OCI-LY3 (cell line): ENCODE data around the gene SERPINA1.

Experiments used
- H2AFZ ChIP-seq: fragments of 200-600, 300-600 bp; shearing (Covaris generic); 2 replicates; pipeline ENCODE4 v1.6.0; 2014; ENCODE audit warnings: antibody characterized with exemption, low read depth, low read length
- H3K27ac ChIP-seq: fragments of 200-600, 300-600 bp; sonication (generic); 2 replicates; pipeline ENCODE4 v1.5.1; 2014; ENCODE audit warnings: mild to moderate bottlenecking, low read length, moderate library complexity, mixed read lengths
- H3K27me3 ChIP-seq: fragments of 200-600, 300-600 bp; sonication (generic); 2 replicates; pipeline ENCODE4 v1.6.1; 2014; ENCODE audit warnings: low read depth, low read length, mixed read lengths
- H3K36me3 ChIP-seq: fragments of 200-600, 300-600 bp; sonication (generic); replicated peaks from 2 replicates; pipeline ENCODE3; 2014; ENCODE audit warnings: low read depth, low read length, mixed read lengths
- H3K4me1 ChIP-seq: fragments of 300-600, 200-600 bp; sonication (generic); 2 replicates; pipeline ENCODE4 v1.6.1; 2014; ENCODE audit warnings: low read length, mixed read lengths
- H3K4me2 ChIP-seq: fragments of 200-600, 300-600 bp; sonication (generic); 2 replicates; pipeline ENCODE4 v1.6.1; 2014; ENCODE audit warnings: low read length, mixed read lengths
- H3K4me3 ChIP-seq: fragments of 300-600, 200-600 bp; sonication (generic); 2 replicates; pipeline ENCODE4 v1.5.1; 2014; ENCODE audit warnings: antibody characterized with exemption, mild to moderate bottlenecking, low read length, moderate library complexity
- H3K79me2 ChIP-seq: fragments of 300-600, 200-600 bp; shearing (Covaris generic); 2 replicates; pipeline ENCODE4 v1.6.1; 2014; ENCODE audit warnings: mild to moderate bottlenecking, low read length, mixed read lengths
- H3K9ac ChIP-seq: fragments of 300-600, 200-600 bp; shearing (Covaris generic); 2 replicates; pipeline ENCODE4 v1.6.0; 2014; ENCODE audit warnings: mild to moderate bottlenecking, low read length, moderate library complexity
- H3K9me3 ChIP-seq: fragments of 200-600, 300-600 bp; shearing (Covaris generic); 2 replicates; pipeline ENCODE4 v1.6.1; 2014; ENCODE audit warnings: low read length, mixed read lengths; ENCODE audit not compliant: insufficient read depth
- H4K20me1 ChIP-seq: fragments of 200-600, 300-600 bp; sonication (generic); 2 replicates; pipeline ENCODE4 v1.6.1; 2016; ENCODE audit warnings: low read length, mixed read lengths; ENCODE audit not compliant: insufficient read depth
- EZH2phosphoT487 ChIP-seq: fragments of 200-600 bp; shearing (Covaris generic); IDR thresholded peaks from 2 replicates; pipeline ENCODE4 v1.6.1; 2018; ENCODE audit warnings: antibody characterized with exemption, mixed run types, low read depth
- TF ChIP-seq, protein P1 (sequence below): fragments of 200-600, 300-600 bp; sonication (generic); IDR thresholded peaks from 2 replicates; pipeline ENCODE4 v1.5.1; 2014; ENCODE audit warnings: antibody characterized with exemption, low read length, low read depth

SERPINA1 gene

DNA sequence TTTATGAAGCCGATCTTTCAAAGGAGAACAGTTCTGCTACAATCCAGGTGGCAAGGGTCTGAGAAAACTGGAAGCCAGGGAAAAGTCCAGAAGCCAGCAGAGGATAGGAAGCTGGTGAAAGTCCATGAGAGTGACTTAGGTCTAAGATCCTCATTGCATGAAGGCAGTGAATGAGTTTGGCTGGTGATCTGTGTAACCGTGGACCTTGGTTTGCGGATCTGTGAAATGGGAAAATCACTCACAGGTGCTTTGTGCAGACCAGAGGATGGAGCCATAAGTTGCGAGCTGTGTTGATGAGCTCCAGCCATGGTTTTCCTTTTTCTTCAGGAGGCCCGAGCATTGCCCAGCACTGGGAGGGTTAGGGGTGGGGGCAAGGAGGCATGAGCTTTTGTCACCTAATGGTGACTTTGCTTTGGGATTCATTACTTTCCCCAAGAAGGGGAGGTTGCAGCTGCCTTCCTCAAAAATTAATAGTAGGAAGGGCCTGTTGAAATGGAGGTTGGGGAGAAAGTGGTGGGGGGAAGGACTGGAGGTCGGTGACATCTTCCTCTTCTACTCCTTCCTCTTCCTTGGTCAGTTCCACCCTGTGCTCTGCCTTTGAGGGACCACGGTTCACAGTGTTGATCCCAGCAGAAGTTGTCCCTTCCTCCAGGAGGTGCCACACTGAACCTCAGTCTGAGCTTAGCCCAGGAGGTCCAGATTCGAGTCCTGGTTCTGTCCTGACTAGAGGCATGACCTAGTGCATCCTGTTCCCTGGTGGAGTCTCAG is 45.0 kb downstream of the SERPINA1 start:
- H3K9ac ChIP-seq, result no peak overlapping the region
- no peak overlapping the region for H3K4me3 ChIP-seq
- peaks cover 48% of the 10 kb centered on the region for H3K9me3 ChIP-seq
- H3K4me1 ChIP-seq, result peaks cover 39% of the 10 kb centered on the region
- peaks cover 48% of the 10 kb centered on the region for H3K36me3 ChIP-seq
- no peak overlapping the region for H3K4me2 ChIP-seq
- no peak overlapping the region for H2AFZ ChIP-seq
- TF ChIP-seq, protein P1, sequence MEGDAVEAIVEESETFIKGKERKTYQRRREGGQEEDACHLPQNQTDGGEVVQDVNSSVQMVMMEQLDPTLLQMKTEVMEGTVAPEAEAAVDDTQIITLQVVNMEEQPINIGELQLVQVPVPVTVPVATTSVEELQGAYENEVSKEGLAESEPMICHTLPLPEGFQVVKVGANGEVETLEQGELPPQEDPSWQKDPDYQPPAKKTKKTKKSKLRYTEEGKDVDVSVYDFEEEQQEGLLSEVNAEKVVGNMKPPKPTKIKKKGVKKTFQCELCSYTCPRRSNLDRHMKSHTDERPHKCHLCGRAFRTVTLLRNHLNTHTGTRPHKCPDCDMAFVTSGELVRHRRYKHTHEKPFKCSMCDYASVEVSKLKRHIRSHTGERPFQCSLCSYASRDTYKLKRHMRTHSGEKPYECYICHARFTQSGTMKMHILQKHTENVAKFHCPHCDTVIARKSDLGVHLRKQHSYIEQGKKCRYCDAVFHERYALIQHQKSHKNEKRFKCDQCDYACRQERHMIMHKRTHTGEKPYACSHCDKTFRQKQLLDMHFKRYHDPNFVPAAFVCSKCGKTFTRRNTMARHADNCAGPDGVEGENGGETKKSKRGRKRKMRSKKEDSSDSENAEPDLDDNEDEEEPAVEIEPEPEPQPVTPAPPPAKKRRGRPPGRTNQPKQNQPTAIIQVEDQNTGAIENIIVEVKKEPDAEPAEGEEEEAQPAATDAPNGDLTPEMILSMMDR, result no peak
- no peak for TF ChIP-seq EZH2phosphoT487
- H3K27me3 ChIP-seq, result no peaks in the 10 kb centered on the region
- H3K27ac ChIP-seq, result no peak overlapping the region
- no peaks in the 10 kb centered on the region for H3K79me2 ChIP-seq
- no peaks in the 10 kb centered on the region for H4K20me1 ChIP-seq

DNA sequence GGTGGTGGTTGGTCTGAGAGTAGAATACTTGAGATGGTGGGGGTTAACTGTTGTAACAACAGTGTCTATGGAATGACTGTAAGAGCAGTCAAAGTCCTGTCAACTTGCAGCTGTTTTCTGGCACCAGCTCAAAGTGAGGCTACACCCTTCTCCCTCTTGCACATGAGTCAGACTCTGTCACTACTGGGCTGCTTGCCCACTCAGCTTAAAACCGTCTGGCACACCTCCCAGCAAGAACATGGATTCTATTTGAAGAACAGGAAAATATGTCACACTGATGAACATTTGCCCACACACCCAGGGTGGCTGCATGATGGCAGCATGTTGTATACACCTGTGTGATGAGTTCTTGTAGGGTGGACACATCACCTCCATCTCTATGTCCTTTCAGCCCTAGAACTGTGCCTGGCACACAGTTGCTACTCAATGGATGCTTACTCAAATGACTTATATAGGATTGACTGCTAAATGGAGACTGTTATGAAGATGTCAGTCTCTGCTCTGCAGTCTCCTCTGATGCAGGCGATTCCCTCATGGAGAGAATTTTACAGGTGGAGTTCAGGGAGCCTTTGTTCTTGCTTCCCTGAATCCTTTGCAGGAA is 46.0 kb downstream of the SERPINA1 start:
- H3K4me3 ChIP-seq, result no peak overlapping the region
- peaks cover 43% of the 10 kb centered on the region for H3K9me3 ChIP-seq
- H4K20me1 ChIP-seq, result no peaks in the 10 kb centered on the region
- no peaks in the 10 kb centered on the region for H3K79me2 ChIP-seq
- H3K27ac ChIP-seq, result no peak overlapping the region
- H3K4me1 ChIP-seq, result peaks cover 36% of the 10 kb centered on the region
- TF ChIP-seq, protein P1, result no peak
- TF ChIP-seq EZH2phosphoT487, result no peak
- H3K9ac ChIP-seq, result no peak overlapping the region
- H3K4me2 ChIP-seq, result no peak overlapping the region
- H2AFZ ChIP-seq, result no peak overlapping the region
- no peaks in the 10 kb centered on the region for H3K27me3 ChIP-seq
- peaks cover 45% of the 10 kb centered on the region for H3K36me3 ChIP-seq

DNA sequence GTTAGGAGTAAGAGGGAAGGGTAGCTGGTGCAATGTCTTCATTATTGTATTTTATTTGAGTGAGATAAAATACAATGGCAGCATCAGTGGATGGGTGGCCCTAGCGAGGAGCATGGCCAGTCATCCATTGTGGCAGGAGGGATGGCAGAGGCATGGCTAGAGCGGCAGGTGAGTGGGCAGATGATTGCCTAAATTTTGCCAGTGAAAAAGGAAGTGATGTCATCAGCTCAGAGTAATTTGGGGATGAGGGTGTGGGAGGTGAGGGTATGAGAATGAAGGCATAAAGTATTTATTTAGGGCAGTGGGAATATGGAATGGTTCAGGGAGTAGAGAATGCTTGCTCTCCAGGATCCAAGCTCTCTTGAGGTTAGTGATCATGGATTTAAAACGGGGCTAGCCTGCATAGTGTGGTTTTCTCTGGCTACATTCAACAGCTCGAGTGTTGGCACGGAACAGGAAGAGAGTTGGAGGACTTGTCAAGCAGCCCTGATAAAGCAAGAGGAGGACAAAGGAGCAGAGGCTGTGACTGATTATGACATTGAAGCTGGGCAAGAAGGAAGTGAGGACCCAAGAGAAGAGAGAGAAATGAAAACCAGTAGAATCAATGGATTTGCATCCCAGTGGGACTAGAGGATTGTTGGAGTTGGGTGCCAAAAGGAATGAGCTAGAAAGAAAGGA is 46.6 kb downstream of the SERPINA1 start:
- Histone ChIP-seq H3K4me1 (peaks cover 30% of the 10 kb centered on the region), H2AFZ (no peak overlapping the region), H3K4me2 (no peak overlapping the region), H3K36me3 (peaks cover 38% of the 10 kb centered on the region), H3K4me3 (no peak overlapping the region), H3K9me3 (peaks cover 36% of the 10 kb centered on the region), H4K20me1 (no peaks in the 10 kb centered on the region), H3K27ac (no peak overlapping the region), H3K27me3 (no peaks in the 10 kb centered on the region), H3K79me2 (no peaks in the 10 kb centered on the region), H3K9ac (no peak overlapping the region)
- no peak for TF ChIP-seq EZH2phosphoT487
- TF ChIP-seq, protein P1, result no peak

DNA sequence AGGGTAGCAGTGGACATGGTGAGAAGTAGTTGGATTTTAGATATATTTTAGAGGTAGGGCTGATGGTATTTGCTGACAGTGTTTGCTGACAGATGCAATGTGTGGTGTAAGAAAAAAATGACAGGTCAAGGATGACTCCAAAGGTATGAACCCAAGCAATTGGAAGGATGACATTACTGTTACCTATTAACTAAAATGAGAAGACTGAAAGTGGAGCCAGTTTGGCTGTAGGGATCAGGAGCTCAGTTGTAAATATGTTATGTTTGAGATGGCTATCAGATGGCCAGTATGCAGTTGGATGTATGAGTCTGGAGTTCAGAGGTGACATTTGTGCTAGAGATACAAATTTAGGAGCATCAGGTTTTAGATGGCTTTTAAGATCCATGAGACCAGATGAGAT is 47.9 kb downstream of the SERPINA1 start:
- TF ChIP-seq, protein P1, result no peak
- TF ChIP-seq EZH2phosphoT487, result no peak
- Histone ChIP-seq H3K4me1 (peaks cover 22% of the 10 kb centered on the region), H3K9ac (no peak overlapping the region), H3K9me3 (peaks cover 31% of the 10 kb centered on the region), H3K4me3 (no peak overlapping the region), H4K20me1 (no peaks in the 10 kb centered on the region), H3K36me3 (peaks cover 37% of the 10 kb centered on the region), H2AFZ (no peak overlapping the region), H3K4me2 (no peak overlapping the region), H3K79me2 (no peaks in the 10 kb centered on the region), H3K27me3 (no peaks in the 10 kb centered on the region), H3K27ac (no peak overlapping the region)
